ENCODE results near the gene CLEC11A. TPM values are rescaled to one million over a fixed set of nuclear protein-coding genes. Genes with fewer than 3 reads are reported as not detected.

The CLEC11A gene
- total and polyA plus RNA-seq, 8 donors, result 13.7 to 49.1 (median 40.3) TPM

- no peak for TF ChIP-seq CTCF (IDR thresholded peaks at IDR 0.05)
- Histone ChIP-seq H3K27me3 (peaks cover 0 to 78% of the 10 kb centered on the region in 2 donors), H3K9me3 (no peaks in the 10 kb centered on the region), H3K27ac (no peak overlapping the region), H3K4me3 (no peak overlapping the region), H3K36me3 (no peaks in the 10 kb centered on the region), H3K4me1 (no peaks in the 10 kb centered on the region)
- intact Hi-C loops (cut with DNase I), result no loop called here
- ATAC-seq (no peak), DNase-seq (peak in 1 of 4 donors; percentile 28)
Measured at GRCh38 chr19:50710612-50711011, 12.6 kb upstream of the CLEC11A start.

GRCh38 chr19:50711196-50711595, 12.0 kb upstream of the CLEC11A start:
- no peak overlapping the region for H3K27ac ChIP-seq
- peaks cover 0 to 78% of the 10 kb centered on the region in 2 donors for H3K27me3 ChIP-seq
- peak in 1 of 4 donors; percentile 55 for DNase-seq
- H3K4me1 ChIP-seq, result no peaks in the 10 kb centered on the region
- no peaks in the 10 kb centered on the region for H3K36me3 ChIP-seq
- intact Hi-C loops (cut with DNase I), result no loop called here
- no peak for TF ChIP-seq CTCF (IDR thresholded peaks at IDR 0.05)
- H3K4me3 ChIP-seq, result no peak overlapping the region
- no peak for ATAC-seq
- H3K9me3 ChIP-seq, result no peaks in the 10 kb centered on the region

- Histone ChIP-seq H3K9me3 (no peaks in the 10 kb centered on the region), H3K4me1 (no peaks in the 10 kb centered on the region), H3K27ac (no peak overlapping the region), H3K4me3 (no peak overlapping the region), H3K27me3 (peaks cover 0 to 81% of the 10 kb centered on the region in 2 donors), H3K36me3 (no peaks in the 10 kb centered on the region)
- ATAC-seq (no peak), DNase-seq (peak in 1 of 4 donors; percentile 58)
- intact Hi-C loops (cut with DNase I), result no loop called here
- no peak for TF ChIP-seq CTCF (IDR thresholded peaks at IDR 0.05)
Measured at GRCh38 chr19:50711805-50712204, 11.4 kb upstream of the CLEC11A start.

- H3K27me3 ChIP-seq, result peaks cover 6 to 91% of the 10 kb centered on the region in 2 donors
- ATAC-seq, result no peak
- TF ChIP-seq CTCF (IDR thresholded peaks at IDR 0.05), result no peak
Measured at GRCh38 chr19:50712833-50713232, 10.3 kb upstream of the CLEC11A start.

GRCh38 chr19:50713556-50714236, 9.5 kb upstream of the CLEC11A start:
- ATAC-seq, result no peak
- intact Hi-C loops (cut with DNase I), result no loop called here
- peak in 1 of 4 donors; percentile 57 for DNase-seq
- H3K9me3 ChIP-seq, result no peaks in the 10 kb centered on the region
- no peak for TF ChIP-seq CTCF (IDR thresholded peaks at IDR 0.05)
- no peak overlapping the region for H3K4me3 ChIP-seq
- H3K27ac ChIP-seq, result no peak overlapping the region
- no peaks in the 10 kb centered on the region for H3K36me3 ChIP-seq
- H3K27me3 ChIP-seq, result peaks cover 12 to 92% of the 10 kb centered on the region in 2 donors
- H3K4me1 ChIP-seq, result peaks cover 0 to 1% of the 10 kb centered on the region in 2 donors

More at GRCh38 chr19:50712833-50713232, 10.3 kb upstream of the CLEC11A start:
- peak in 1 of 4 donors; percentile 11 for DNase-seq
- Histone ChIP-seq H3K9me3 (no peaks in the 10 kb centered on the region), H3K27ac (no peak overlapping the region), H3K36me3 (no peaks in the 10 kb centered on the region), H3K4me1 (no peaks in the 10 kb centered on the region), H3K4me3 (no peak overlapping the region)
- intact Hi-C loops (cut with DNase I), result no loop called here

All from left lung (tissue), 10 donors.